ENCODE results near the gene TYSND1. TPM values are rescaled to one million over a fixed set of nuclear protein-coding genes. Genes with fewer than 3 reads are reported as not detected.

TYSND1 gene
- total and polyA plus RNA-seq, 2 of the 13 experiments (the other 11 are each of a cell fraction or from before 2014, with no cell fraction given): 3.3 to 8.9 TPM

GRCh38 chr10:70146489-70147258 is at the start of gene TYSND1 (continued):
- peak; percentile 36; the same call in 1 of the 2 replicates for TF ChIP-seq ARID4A (CRISPR knock-in tag; IDR thresholded peaks at IDR 0.05; ENCODE audit: borderline replicate concordance)
- TF ChIP-seq NFKBIZ (CRISPR knock-in tag; IDR thresholded peaks at IDR 0.05): peak; percentile 60; the same call in 1 of the 2 replicates
- TF ChIP-seq DZIP1 (CRISPR knock-in tag; IDR thresholded peaks at IDR 0.05): no peak
- TF ChIP-seq ZBTB1 (CRISPR knock-in tag; IDR thresholded peaks at IDR 0.05; ENCODE audit: borderline replicate concordance): no peak
- no peak for TF ChIP-seq ZNF530 (CRISPR knock-in tag; IDR thresholded peaks at IDR 0.05; ENCODE audit: low read depth)
- peak; percentile 43; the same call in 1 of the 2 replicates for TF ChIP-seq HINFP (CRISPR knock-in tag; IDR thresholded peaks at IDR 0.05; ENCODE audit: low read depth)
- 0 out of 2 replicates have a peak, but pooled peaks have one; percentile 2 for TF ChIP-seq CEBPG (CRISPR knock-in tag; IDR thresholded peaks at IDR 0.05)
- no peak for TF ChIP-seq ZNF576 (CRISPR knock-in tag; IDR thresholded peaks at IDR 0.05)
- no peak for TF ChIP-seq ZNF788 (CRISPR knock-in tag; IDR thresholded peaks at IDR 0.05; ENCODE audit: borderline replicate concordance)
- no peak for TF ChIP-seq MTA3 (CRISPR knock-in tag; IDR thresholded peaks at IDR 0.05)
- TF ChIP-seq AGO2 (optimal IDR thresholded peaks at IDR 0.05; ENCODE audit: low read depth, low read length): no peak
- peak; percentile 85 for TF ChIP-seq STAG1 (CRISPR knock-in tag; IDR thresholded peaks at IDR 0.05)
- peak; percentile 26 for TF ChIP-seq ZNF629 (CRISPR knock-in tag; conservative IDR thresholded peaks at IDR 0.05)
- TF ChIP-seq ELF1 (CRISPR knock-in tag; IDR thresholded peaks at IDR 0.05): peak; percentile 85
- no peak for TF ChIP-seq GLMP (CRISPR knock-in tag; IDR thresholded peaks at IDR 0.05; ENCODE audit: borderline replicate concordance)

Measured in HepG2 (cell line).